Erythroblast (primary cell): ENCODE measurements around the gene GPR176.

Source experiments
- GATA1 ChIP-seq: IDR thresholded peaks from 2 replicates; pipeline ENCODE4 v1.6.1; 2011; ENCODE audit warnings: low read depth, mild to moderate bottlenecking, control low read depth, low read length, moderate library complexity
- POLR2A ChIP-seq: IDR thresholded peaks from 2 replicates; pipeline ENCODE4 v1.6.1; 2011; ENCODE audit warnings: mild to moderate bottlenecking, low read length

DNA sequence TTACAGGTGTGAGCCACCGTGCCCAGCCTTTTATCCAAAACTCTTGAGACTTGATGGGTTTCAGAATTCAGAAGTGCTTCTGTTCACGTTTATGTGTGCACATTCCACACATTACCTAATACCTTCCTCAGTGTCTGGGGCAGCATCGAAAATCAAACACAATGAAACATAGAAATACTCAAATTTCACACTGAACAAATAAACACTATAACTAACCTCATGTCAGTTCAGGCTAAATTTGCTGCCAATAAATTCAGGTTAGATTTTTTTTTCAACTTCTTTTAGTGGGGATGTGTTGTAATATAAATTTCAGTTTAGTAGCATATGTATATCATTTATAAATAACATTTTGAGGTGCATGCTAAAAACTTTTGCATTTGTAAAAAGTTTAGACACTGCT lies 16.6 kb upstream of the GPR176 start:
- TF ChIP-seq POLR2A, result no peak
- no peak for TF ChIP-seq GATA1
